HEK293 (cell line): ENCODE data around the gene VAPA.

Experiments used
- GLI4 ChIP-seq: fragments of 450-650 bp; formaldehyde crosslinking; IDR thresholded peaks from 2 replicates; pipeline ENCODE4 v1.5.1; 2016; ENCODE audit warnings: missing biosample characterization, missing genetic modification characterization
- MEIS1 ChIP-seq: sonication (generic); formaldehyde crosslinking; IDR thresholded peaks from 2 replicates; pipeline ENCODE4 v1.8.1; 2022; ENCODE audit warnings: missing genetic modification reagents, mild to moderate bottlenecking, borderline replicate concordance
- REST ChIP-seq: fragments of 450-650 bp; formaldehyde crosslinking; IDR thresholded peaks from 2 replicates; pipeline ENCODE4 v1.5.1; 2016; ENCODE audit warnings: missing biosample characterization, missing genetic modification characterization
- ZNF274 ChIP-seq, 2 experiments: fragments of 200-500 bp in 1 of 2; fragments of 450-650 bp in 1 of 2; sonication (Bioruptor generic) in 1 of 2; formaldehyde crosslinking in 1 of 2; IDR thresholded peaks; 2 replicates each; pipeline versions ENCODE4 v1.5.1 to v1.6.1; 2014 to 2016; ENCODE audit warnings: borderline replicate concordance in 1 of 2, inconsistent platforms in 1 of 2, low read length in 1 of 2, missing biosample characterization in 1 of 2, missing genetic modification characterization in 1 of 2
- ZSCAN5A ChIP-seq: fragments of 450-650 bp; formaldehyde crosslinking; IDR thresholded peaks from 2 replicates; pipeline ENCODE4 v1.5.1; 2016; ENCODE audit warnings: missing biosample characterization, missing genetic modification characterization

- TF ChIP-seq ZNF274 (IDR thresholded peaks at IDR 0.05; ENCODE audit: low read length) (no peak), ZNF274 (tag by site-specific recombination; IDR thresholded peaks at IDR 0.05; ENCODE audit: borderline replicate concordance) (no peak), GLI4 (tag by site-specific recombination) (no peak), REST (no peak), MEIS1 (no peak), ZSCAN5A (tag by site-specific recombination) (no peak)
These were observed 17.3 kb downstream of the VAPA start for GRCh38 chr18:9931146-9931545.
